ENCODE results near the gene ZSCAN32. TPM values are rescaled to one million over a fixed set of nuclear protein-coding genes. Genes with fewer than 3 reads are reported as not detected.

The ZSCAN32 gene
- total RNA-seq, 3 donors from 2014 or later (not counting 1 experiment from before 2014, with no cell fraction given) = 7.5 to 14.2 (median 14.1) TPM

GRCh38 chr16:3346041-3346440, 54.8 kb downstream of the ZSCAN32 start:
- DNase-seq = no peak
- 78% methylated on average over 2 of the region's 2 CpGs for WGBS (ENCODE audit: insufficient coverage)
- H3K27me3 ChIP-seq (ENCODE audit: control insufficient read depth, insufficient read depth, low read length) = peaks cover 2% of the 10 kb centered on the region
- Mint-ChIP-seq H3K36me3 (no peaks in the 10 kb centered on the region), H3K27me3 (ENCODE audit: low read depth in 2 of 2) (peaks cover 3 to 7% of the 10 kb centered on the region in 2 donors), H3K9me3 (no peaks in the 10 kb centered on the region), H3K4me3 (no peak overlapping the region), H3K4me1 (no peaks in the 10 kb centered on the region), H3K27ac (no peak overlapping the region)
- no peak for TF ChIP-seq CTCF (IDR thresholded peaks at IDR 0.05)
- H3K4me1 ChIP-seq (ENCODE audit: control insufficient read depth, insufficient read depth, low read length) = no peaks in the 10 kb centered on the region
- no peak overlapping the region for H3K27ac ChIP-seq (ENCODE audit: low read length)
- no peaks in the 10 kb centered on the region for H3K36me3 ChIP-seq (ENCODE audit: control insufficient read depth, insufficient read depth, low read length)
- H3K9me3 ChIP-seq (ENCODE audit: control insufficient read depth, insufficient read depth, low read length) = no peaks in the 10 kb centered on the region
- ATAC-seq = no peak
- intact Hi-C loops (cut with micrococcal nuclease) = no loop called here
- no peak overlapping the region for H3K4me3 ChIP-seq (ENCODE audit: low read length)

Other genes starting within 250 kb of the ZSCAN32 start
- not detected for gene OR1F1, start 212.8 kb downstream of the ZSCAN32 start, total RNA-seq
- 10 to 100 TPM in 1 of 3 donors, 1 to 10 TPM in 2; 5.3 to 10.9 (median 5.6) TPM for gene ZNF200, start 165.8 kb downstream of the ZSCAN32 start, total RNA-seq
- 1 to 10 TPM; 2.4 to 6.2 (median 5.4) TPM for gene MEFV, start 144.4 kb downstream of the ZSCAN32 start, total RNA-seq
- 10 to 100 TPM; 25.7 to 38.8 (median 28.1) TPM for gene ZNF263, start 117.5 kb downstream of the ZSCAN32 start, total RNA-seq
- gene TIGD7, start 95.6 kb downstream of the ZSCAN32 start, total RNA-seq = 1 to 10 TPM; 3.7 to 9.1 (median 3.7) TPM
- 10 to 100 TPM; 30.6 to 44.6 (median 39.0) TPM for gene ZNF75A, start 95.5 kb downstream of the ZSCAN32 start, total RNA-seq
- not detected for gene OR2C1, start 45.1 kb downstream of the ZSCAN32 start, total RNA-seq
- gene ZNF174, start 211 bp upstream of the ZSCAN32 start, total RNA-seq = 1 to 10 TPM; 3.5 to 9.0 (median 7.5) TPM
- gene ZNF597, start 42.5 kb upstream of the ZSCAN32 start, total RNA-seq = 1 to 10 TPM; 1.8 to 3.5 (median 2.8) TPM
- 10 to 100 TPM; 45.1 to 69.0 (median 58.9) TPM for gene NAA60, start 42.7 kb upstream of the ZSCAN32 start, total RNA-seq
- not detected for gene C16orf90, start 94.5 kb upstream of the ZSCAN32 start, total RNA-seq
- 1 to 10 TPM; 4.0 to 6.2 (median 4.7) TPM for gene CLUAP1, start 100.0 kb upstream of the ZSCAN32 start, total RNA-seq
- 100 to 1,000 TPM in 2 of 3 donors, 10 to 100 TPM in 1; 98.8 to 145 (median 133) TPM for gene NLRC3, start 176.4 kb upstream of the ZSCAN32 start, total RNA-seq
- 10 to 100 TPM; 13.5 to 18.6 (median 15.5) TPM for gene SLX4, start 210.6 kb upstream of the ZSCAN32 start, total RNA-seq